ENCODE data around the gene KRT79.

DNA sequence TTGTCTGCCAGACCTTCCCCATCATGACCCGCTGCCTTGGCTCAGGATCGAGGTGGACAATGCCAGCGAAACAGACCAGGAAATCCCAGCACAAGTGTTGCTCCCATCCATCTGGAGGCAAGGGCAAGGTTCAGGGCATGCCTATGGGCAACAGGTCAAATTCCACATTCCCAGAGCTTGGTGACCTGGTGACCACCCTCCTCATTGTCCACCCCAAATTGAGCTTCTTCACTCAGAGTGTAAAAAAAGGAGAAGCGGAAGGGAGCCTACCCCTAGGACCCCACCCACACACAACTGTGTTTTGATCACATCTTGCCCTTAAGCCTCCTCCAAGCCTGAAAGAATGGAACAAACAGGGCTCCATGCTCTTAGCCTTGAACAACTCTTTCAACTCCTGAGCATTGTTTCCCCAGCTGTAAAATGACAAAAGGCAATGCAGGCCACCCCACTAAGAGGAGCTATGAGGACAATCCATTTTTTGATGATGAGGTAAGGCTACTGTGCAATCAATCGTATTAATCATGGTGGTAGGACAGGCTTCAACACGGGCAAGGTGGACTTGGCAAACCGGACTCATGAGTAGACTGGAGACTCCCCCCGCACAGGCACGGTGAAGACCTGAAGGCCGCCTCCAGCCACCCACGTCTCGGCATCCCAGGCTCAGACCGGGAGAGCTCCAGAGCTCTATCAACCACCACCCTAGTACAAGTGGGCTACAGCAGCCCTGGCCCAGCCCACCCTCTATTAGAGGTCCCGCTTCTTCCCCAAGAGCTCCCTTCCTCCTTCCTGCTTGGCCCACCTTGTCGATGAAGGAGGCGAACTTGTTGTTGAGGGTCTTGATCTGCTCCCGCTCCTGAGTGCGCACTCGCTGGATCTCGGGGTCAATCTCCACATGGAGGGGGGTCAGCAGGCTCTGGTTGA, 866 bp downstream of the KRT79 start:
- TF ChIP-seq POLR2A (IDR thresholded peaks at IDR 0.05) (no peak), CTCF (IDR thresholded peaks at IDR 0.05) (no peak)

Data from vagina (tissue), 2 donors.